ENCODE data around the gene CDK19.

DNA sequence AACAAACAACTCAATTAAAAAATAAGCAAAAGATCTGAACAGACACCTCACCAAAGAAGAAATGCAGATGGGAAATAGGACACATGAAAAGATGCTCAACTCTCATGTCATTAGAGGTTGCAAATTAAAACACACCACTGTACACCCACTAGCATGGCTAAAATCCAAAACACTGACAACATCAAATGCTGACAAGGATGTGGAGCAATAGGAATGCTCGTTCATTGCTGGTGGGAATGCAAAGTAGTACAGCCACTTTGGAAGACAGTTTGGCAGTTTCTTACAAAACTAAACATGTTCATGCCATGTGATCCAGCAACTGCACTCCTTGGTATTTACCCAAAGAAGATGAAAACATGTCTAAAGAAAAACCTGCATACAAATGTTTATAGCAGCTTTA lies 47.2 kb downstream of the CDK19 start:
- TF ChIP-seq, protein P1, sequence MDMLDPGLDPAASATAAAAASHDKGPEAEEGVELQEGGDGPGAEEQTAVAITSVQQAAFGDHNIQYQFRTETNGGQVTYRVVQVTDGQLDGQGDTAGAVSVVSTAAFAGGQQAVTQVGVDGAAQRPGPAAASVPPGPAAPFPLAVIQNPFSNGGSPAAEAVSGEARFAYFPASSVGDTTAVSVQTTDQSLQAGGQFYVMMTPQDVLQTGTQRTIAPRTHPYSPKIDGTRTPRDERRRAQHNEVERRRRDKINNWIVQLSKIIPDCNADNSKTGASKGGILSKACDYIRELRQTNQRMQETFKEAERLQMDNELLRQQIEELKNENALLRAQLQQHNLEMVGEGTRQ (CRISPR knock-in tag; IDR thresholded peaks at IDR 0.05) = no peak
- no peak for TF ChIP-seq SP1 (CRISPR knock-in tag; conservative IDR thresholded peaks at IDR 0.05)

Data from WTC11 (cell line).